ENCODE measurements around the gene HAGHL.

Gene HAGHL

GRCh38 chr16:683396-684070, 43.4 kb upstream of the HAGHL start (continued):
- TF ChIP-seq ZNF16 (tag by site-specific recombination; IDR thresholded peaks at IDR 0.05; ENCODE audit: low read depth) (no peak), PRDM10 (tag by site-specific recombination; IDR thresholded peaks at IDR 0.05) (peak; percentile 96), ZBTB20 (tag by site-specific recombination; IDR thresholded peaks at IDR 0.05) (peak; percentile 48; the same call in 1 of the 2 replicates), PATZ1 (tag by site-specific recombination; IDR thresholded peaks at IDR 0.05) (peak; percentile 94)

- Histone ChIP-seq H3K27ac (ENCODE audit: extremely low read depth, low read depth, low read length) (peak within 1 kb of the TSS; percentile 97), H3K4me3 (ENCODE audit: low read depth, low read length) (peak within 1 kb of the TSS; percentile 68), H3K4me1 (ENCODE audit: control insufficient read depth, insufficient read depth, low read length) (peaks cover 9% of the 10 kb centered on the region; the same call in 1 of the 2 replicates), H3K9me3 (ENCODE audit: control insufficient read depth, insufficient read depth, low read depth, low read length) (no peaks in the 10 kb centered on the region), H3K36me3 (ENCODE audit: control insufficient read depth in 2 of 2, insufficient read depth in 1 of 2, low read length in 2 of 2) (peaks cover 3 to 70% of the 10 kb centered on the region in 2 experiments; a peak in 1 of 3 replicates)
- ChIA-PET CTCF (interaction anchor here (0.8 to 1.8 kb wide), 2 partner anchors 28 to 101 kb away, joined by 3 read pairs; no protein-coding TSS in a partner anchor), POLR2A (interaction anchor here (0.6 to 1.4 kb wide), 9 partner anchors 9 to 449 kb away, joined by 3 to 9 read pairs (median 4); partner anchors contain the start of genes CCDC78, FAM234A, HAGHL and METTL26)
- TF ChIP-seq BCL11B (tag by site-specific recombination; IDR thresholded peaks at IDR 0.05; ENCODE audit: low read depth) (peak; percentile 79), ZSCAN5A (tag by site-specific recombination; IDR thresholded peaks at IDR 0.05) (peak; percentile 8; the same call in 1 of the 2 replicates), KLF7 (tag by site-specific recombination; IDR thresholded peaks at IDR 0.05; ENCODE audit: borderline replicate concordance) (peak; percentile 70), ZNF514 (tag by site-specific recombination; IDR thresholded peaks at IDR 0.05) (no peak), KLF10 (tag by site-specific recombination; IDR thresholded peaks at IDR 0.05) (peak; percentile 48; the same call in 1 of the 2 replicates), ZNF610 (tag by site-specific recombination; IDR thresholded peaks at IDR 0.05; ENCODE audit: borderline replicate concordance) (peak; percentile 36; the same call in 1 of the 2 replicates), ZBTB8A (tag by site-specific recombination; IDR thresholded peaks at IDR 0.05) (peak; percentile 96), SP2 (tag by site-specific recombination; IDR thresholded peaks at IDR 0.05) (peak; percentile 95), PRDM10 (tag by site-specific recombination; IDR thresholded peaks at IDR 0.05) (0 out of 2 replicates have a peak, but pooled peaks have one; percentile 14), SCRT1 (tag by site-specific recombination; IDR thresholded peaks at IDR 0.05; ENCODE audit: borderline replicate concordance) (no peak), ZNF391 (tag by site-specific recombination; IDR thresholded peaks at IDR 0.05; ENCODE audit: borderline replicate concordance, low read depth) (no peak), ZIC2 (tag by site-specific recombination; IDR thresholded peaks at IDR 0.05) (peak; percentile 96), ZNF449 (tag by site-specific recombination; IDR thresholded peaks at IDR 0.05) (peak; percentile 58; the same call in 1 of the 2 replicates), ZNF2 (tag by site-specific recombination; IDR thresholded peaks at IDR 0.05) (peak; percentile 64), ZBTB7A (tag by site-specific recombination; IDR thresholded peaks at IDR 0.05; ENCODE audit: low read depth) (peak; percentile 80; the same call in 1 of the 2 replicates), ZBTB6 (tag by site-specific recombination; IDR thresholded peaks at IDR 0.05) (peak; percentile 92)
Measured at GRCh38 chr16:684071-684794, 42.7 kb upstream of the HAGHL start, which contains the start of gene JMJD8. Gene JMJD8 (minus strand): TSS chr16:684334. CDS start chr16:684319, 15 bp downstream.

Data from HEK293 (cell line).